ENCODE measurements around the gene CEL.

DNA sequence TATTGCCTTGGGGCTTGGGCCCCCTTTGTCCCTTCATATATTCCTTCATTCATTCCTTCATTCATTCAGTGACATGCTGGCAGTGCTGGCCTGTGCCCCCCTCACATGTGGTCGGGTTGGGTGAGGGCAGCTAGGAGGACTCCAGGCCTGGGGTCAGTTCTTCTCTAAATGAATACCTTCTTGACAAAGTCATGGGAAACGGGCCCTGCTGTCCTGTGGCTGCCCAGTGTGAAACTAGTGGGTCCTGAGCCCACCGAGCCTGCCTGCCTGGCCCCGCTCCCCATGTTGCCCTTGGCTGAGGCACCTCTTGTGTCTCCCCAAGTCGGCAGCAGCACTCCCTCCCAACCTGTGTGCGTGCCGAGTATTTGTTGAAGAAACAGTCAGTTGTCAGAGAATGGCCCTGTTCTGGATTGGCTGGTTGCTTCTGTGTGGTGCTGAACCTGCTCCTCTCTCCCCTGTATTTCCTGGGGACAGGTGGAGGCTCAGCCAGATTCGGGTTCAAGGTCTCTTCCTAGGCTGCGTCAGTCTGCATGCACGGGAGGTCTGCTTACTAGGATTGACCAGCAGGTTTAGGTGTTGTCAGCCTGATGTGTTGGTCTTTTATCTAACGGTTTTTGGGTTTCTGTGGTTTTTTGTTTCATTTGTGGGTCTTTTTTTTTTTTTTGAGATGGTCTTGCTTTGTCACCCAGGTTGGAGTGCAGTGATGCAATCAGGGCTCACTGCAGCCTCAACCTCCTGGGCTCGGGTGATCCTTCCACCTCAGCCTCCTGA lies 3.0 kb upstream of the CEL start:
- TF ChIP-seq, protein P1, sequence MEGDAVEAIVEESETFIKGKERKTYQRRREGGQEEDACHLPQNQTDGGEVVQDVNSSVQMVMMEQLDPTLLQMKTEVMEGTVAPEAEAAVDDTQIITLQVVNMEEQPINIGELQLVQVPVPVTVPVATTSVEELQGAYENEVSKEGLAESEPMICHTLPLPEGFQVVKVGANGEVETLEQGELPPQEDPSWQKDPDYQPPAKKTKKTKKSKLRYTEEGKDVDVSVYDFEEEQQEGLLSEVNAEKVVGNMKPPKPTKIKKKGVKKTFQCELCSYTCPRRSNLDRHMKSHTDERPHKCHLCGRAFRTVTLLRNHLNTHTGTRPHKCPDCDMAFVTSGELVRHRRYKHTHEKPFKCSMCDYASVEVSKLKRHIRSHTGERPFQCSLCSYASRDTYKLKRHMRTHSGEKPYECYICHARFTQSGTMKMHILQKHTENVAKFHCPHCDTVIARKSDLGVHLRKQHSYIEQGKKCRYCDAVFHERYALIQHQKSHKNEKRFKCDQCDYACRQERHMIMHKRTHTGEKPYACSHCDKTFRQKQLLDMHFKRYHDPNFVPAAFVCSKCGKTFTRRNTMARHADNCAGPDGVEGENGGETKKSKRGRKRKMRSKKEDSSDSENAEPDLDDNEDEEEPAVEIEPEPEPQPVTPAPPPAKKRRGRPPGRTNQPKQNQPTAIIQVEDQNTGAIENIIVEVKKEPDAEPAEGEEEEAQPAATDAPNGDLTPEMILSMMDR (IDR thresholded peaks at IDR 0.05), result no peak
- TF ChIP-seq POLR2A (IDR thresholded peaks at IDR 0.05) (no peak), EP300 (IDR thresholded peaks at IDR 0.05) (no peak)
